ENCODE data around the gene ID1.
A peak's percentile ranks its signal among the peaks of the same experiment; 100 is the strongest.

GRCh38 chr20:31652917-31653396, 47.9 kb downstream of the ID1 start:
- TF ChIP-seq, protein P1, sequence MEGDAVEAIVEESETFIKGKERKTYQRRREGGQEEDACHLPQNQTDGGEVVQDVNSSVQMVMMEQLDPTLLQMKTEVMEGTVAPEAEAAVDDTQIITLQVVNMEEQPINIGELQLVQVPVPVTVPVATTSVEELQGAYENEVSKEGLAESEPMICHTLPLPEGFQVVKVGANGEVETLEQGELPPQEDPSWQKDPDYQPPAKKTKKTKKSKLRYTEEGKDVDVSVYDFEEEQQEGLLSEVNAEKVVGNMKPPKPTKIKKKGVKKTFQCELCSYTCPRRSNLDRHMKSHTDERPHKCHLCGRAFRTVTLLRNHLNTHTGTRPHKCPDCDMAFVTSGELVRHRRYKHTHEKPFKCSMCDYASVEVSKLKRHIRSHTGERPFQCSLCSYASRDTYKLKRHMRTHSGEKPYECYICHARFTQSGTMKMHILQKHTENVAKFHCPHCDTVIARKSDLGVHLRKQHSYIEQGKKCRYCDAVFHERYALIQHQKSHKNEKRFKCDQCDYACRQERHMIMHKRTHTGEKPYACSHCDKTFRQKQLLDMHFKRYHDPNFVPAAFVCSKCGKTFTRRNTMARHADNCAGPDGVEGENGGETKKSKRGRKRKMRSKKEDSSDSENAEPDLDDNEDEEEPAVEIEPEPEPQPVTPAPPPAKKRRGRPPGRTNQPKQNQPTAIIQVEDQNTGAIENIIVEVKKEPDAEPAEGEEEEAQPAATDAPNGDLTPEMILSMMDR (IDR thresholded peaks at IDR 0.05), result no peak
- TF ChIP-seq POLR2A (IDR thresholded peaks at IDR 0.05) (no peak), POLR2AphosphoS5 (IDR thresholded peaks at IDR 0.05) (peak; percentile 76)
